Body of pancreas (tissue), 4 donors: Measurements from ENCODE around the gene NPTX1.

Source experiments
- CTCF ChIP-seq, 7 experiments: fragments of 450-650 bp in 4 of 7; fragments of 200-600 bp in 3 of 7; sonication (generic) in 3 of 7; IDR thresholded peaks; one replicate each; pipeline ENCODE4 v1.5.1; 2016 to 2019; ENCODE audit warnings: antibody characterized with exemption in 7 of 7
- POLR2A ChIP-seq, 3 donors: fragments of 450-650 bp; IDR thresholded peaks; one replicate each; pipeline ENCODE4 v1.6.1; 2016; ENCODE audit warnings: antibody characterized with exemption in 3 of 3, mild to moderate bottlenecking in 2 of 3

- no peak for TF ChIP-seq CTCF (IDR thresholded peaks at IDR 0.05)
- TF ChIP-seq POLR2A (IDR thresholded peaks at IDR 0.05) = no peak
These were observed 25.2 kb downstream of the NPTX1 start for GRCh38 chr17:80451104-80451775.
